ENCODE results near the gene KRTDAP.
"Not testable (repeated sequence)": the region's sequence is repeated elsewhere in the genome, so short reads cannot be mapped to it uniquely, and the experiment has no call there.

Gene KRTDAP

DNA sequence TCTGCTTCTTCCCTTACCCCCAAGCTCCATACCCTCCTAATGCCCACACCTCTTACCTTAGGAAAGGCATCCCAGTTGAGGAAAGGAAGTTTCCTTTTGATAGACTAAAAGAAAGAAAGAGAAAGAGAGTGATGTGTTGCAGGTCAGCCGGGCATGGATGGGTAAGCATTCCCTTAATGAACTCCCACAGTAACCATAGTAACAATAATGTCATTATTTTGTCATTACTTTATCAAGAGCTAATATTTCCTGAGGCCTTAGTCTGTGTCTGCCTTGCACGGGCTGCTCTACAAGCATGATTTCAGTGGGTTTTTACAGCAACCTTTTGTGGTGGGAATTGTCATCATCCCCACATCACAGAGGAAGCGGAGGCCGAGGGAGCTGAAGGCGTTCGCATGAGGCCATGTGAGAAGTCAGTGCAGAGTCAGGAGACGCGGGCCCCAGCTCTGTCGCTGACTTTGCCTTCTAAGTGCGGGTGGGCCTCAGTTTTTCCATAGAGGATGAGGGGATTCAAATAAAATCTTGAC lies 2.5 kb downstream of the KRTDAP start:
- TF ChIP-seq, protein P1, sequence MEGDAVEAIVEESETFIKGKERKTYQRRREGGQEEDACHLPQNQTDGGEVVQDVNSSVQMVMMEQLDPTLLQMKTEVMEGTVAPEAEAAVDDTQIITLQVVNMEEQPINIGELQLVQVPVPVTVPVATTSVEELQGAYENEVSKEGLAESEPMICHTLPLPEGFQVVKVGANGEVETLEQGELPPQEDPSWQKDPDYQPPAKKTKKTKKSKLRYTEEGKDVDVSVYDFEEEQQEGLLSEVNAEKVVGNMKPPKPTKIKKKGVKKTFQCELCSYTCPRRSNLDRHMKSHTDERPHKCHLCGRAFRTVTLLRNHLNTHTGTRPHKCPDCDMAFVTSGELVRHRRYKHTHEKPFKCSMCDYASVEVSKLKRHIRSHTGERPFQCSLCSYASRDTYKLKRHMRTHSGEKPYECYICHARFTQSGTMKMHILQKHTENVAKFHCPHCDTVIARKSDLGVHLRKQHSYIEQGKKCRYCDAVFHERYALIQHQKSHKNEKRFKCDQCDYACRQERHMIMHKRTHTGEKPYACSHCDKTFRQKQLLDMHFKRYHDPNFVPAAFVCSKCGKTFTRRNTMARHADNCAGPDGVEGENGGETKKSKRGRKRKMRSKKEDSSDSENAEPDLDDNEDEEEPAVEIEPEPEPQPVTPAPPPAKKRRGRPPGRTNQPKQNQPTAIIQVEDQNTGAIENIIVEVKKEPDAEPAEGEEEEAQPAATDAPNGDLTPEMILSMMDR (IDR thresholded peaks at IDR 0.05; ENCODE audit: control insufficient read depth, extremely low read depth, insufficient read depth) = no peak
- DNase-seq (ENCODE audit: low read depth) = no peak
- no peak overlapping the region for H3K4me3 ChIP-seq (ENCODE audit: low read depth, low read length)

- H3K4me3 ChIP-seq (ENCODE audit: low read depth, low read length) = no peak overlapping the region
- DNase-seq (ENCODE audit: low read depth) = no peak
- TF ChIP-seq, protein P1 (IDR thresholded peaks at IDR 0.05; ENCODE audit: control insufficient read depth, extremely low read depth, insufficient read depth) = no peak
Measured at GRCh38 chr19:35486268-35486708, 4.0 kb downstream of the KRTDAP start.

- DNase-seq (ENCODE audit: low read depth) = no peak
- TF ChIP-seq, protein P1 (IDR thresholded peaks at IDR 0.05; ENCODE audit: control insufficient read depth, extremely low read depth, insufficient read depth) = no peak
- H3K4me3 ChIP-seq (ENCODE audit: low read depth, low read length) = no peak overlapping the region
Measured at GRCh38 chr19:35484252-35485036, 5.8 kb downstream of the KRTDAP start.

DNA sequence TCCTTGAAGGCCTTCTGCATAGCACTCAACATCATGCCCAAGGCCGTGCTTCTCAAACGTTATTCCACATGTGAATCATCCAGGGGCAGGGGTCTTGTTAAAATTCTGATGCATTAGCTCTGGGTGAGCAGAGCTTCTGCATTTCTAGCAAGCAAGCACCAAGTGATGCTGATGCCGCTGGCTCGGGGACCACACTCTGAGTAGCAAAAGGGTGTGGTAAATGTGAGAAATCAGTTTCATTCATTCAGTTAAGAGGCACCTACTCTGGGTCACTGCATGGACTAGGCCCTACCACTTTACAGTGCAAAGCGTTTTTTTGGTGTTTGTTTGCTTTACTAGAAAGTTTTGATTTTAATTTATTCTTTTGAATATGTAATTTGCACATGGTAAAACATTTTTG lies 7.2 kb downstream of the KRTDAP start:
- TF ChIP-seq, protein P1 (IDR thresholded peaks at IDR 0.05; ENCODE audit: control insufficient read depth, extremely low read depth, insufficient read depth) = no peak
- no peak overlapping the region for H3K4me3 ChIP-seq (ENCODE audit: low read depth, low read length)
- DNase-seq (ENCODE audit: low read depth) = no peak

GRCh38 chr19:35478794-35479677 lies 11.2 kb downstream of the KRTDAP start:
- TF ChIP-seq, protein P1 (IDR thresholded peaks at IDR 0.05; ENCODE audit: control insufficient read depth, extremely low read depth, insufficient read depth) = 0 out of 2 replicates have a peak, but pooled peaks have one; percentile 12
- H3K4me3 ChIP-seq (ENCODE audit: low read depth, low read length) = no peak overlapping the region
- no peak for DNase-seq (ENCODE audit: low read depth)

DNA sequence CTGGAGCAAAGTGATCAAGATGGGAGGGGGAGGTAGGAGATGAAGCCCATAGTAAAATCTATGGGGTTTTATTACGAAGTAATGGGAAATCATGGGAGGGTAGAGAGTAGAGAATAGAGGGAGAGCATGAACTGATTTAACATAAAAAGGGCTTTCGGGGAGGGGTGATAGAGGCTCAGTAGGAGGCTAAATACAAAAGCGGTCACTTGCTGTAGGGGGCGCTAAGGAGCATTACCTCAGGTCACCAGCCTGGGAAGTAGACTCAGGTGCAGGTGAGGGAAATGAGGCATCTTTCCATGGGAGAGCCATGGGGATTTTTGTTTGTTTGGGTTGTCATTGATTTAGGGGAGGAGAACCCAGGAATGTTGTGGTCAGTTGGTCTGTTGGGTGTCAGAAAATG lies 14.1 kb downstream of the KRTDAP start:
- DNase-seq (ENCODE audit: low read depth) = no peak
- TF ChIP-seq, protein P1 (IDR thresholded peaks at IDR 0.05; ENCODE audit: control insufficient read depth, extremely low read depth, insufficient read depth) = no peak
- no peak overlapping the region for H3K4me3 ChIP-seq (ENCODE audit: low read depth, low read length)

DNA sequence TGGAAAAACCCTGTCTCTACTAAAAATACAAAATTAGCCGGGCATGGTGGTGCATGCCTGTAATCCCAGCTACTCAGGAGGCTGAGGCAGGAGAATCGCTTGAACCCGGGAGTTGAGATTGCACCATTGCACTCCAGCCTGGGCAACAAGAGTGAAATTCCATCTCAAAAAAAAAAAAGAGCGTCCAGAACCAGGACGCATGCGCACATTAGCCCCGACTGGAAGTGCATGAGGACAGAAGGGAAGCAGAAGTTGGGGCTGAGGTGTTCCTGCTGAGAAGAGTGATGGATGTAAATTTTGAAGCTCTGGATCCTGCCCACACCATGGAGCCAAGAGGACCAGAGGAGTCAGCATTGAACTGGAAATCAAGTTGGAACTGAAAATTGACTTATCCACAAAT lies 15.7 kb downstream of the KRTDAP start:
- H3K4me3 ChIP-seq (ENCODE audit: low read depth, low read length); DNase-seq (ENCODE audit: low read depth): not testable (repeated sequence)

All from LNCaP clone FGC (cell line).